GM23338 (cell line): ENCODE results near the gene SLC34A3.

Source experiments
- CREB1 ChIP-seq: fragments of 250-450 bp; sonication (Bioruptor Pico); IDR thresholded peaks from 2 replicates; pipeline ENCODE4 v1.5.0; 2020; ENCODE audit warnings: low read depth, mild to moderate bottlenecking, moderate library complexity
- EZH2 ChIP-seq: fragments of 200-600 bp; sonication (generic); IDR thresholded peaks from one replicate; pipeline ENCODE4 v1.8.0; 2017; ENCODE audit warnings: antibody characterized with exemption, mild to moderate bottlenecking, low read depth; ENCODE audit not compliant: unreplicated experiment
- EZH2phosphoT487 ChIP-seq: fragments of 200-600 bp; sonication (generic); IDR thresholded peaks from one replicate; pipeline ENCODE4 v1.8.1; 2018; ENCODE audit warnings: antibody characterized with exemption; ENCODE audit not compliant: unreplicated experiment
- JUNB ChIP-seq: IDR thresholded peaks from one replicate; pipeline ENCODE4 v1.6.1; 2016; ENCODE audit warnings: antibody characterized with exemption; ENCODE audit not compliant: unreplicated experiment
- NANOG ChIP-seq: IDR thresholded peaks from 2 replicates; pipeline ENCODE4 v1.6.1; 2016; ENCODE audit warnings: antibody characterized with exemption, borderline replicate concordance
- POLR2AphosphoS5 ChIP-seq: IDR thresholded peaks from 2 replicates; pipeline ENCODE4 v1.6.1; 2016; ENCODE audit warnings: antibody characterized with exemption, low read depth
- STAT1 ChIP-seq: IDR thresholded peaks from one replicate; pipeline ENCODE4 v1.6.1; 2016; ENCODE audit warnings: antibody characterized with exemption; ENCODE audit not compliant: unreplicated experiment
- ZNF114 ChIP-seq: fragments of 250-450 bp; sonication (Bioruptor Pico); IDR thresholded peaks from 2 replicates; pipeline ENCODE4 v1.5.0; 2020; ENCODE audit warnings: mild to moderate bottlenecking, moderate library complexity
- TF ChIP-seq, protein P1 (sequence below), 2 experiments: fragments of 200-600 bp in 1 of 2; sonication (generic) in 1 of 2; conservative IDR thresholded peaks; 2 replicates each; pipeline versions ENCODE4 v1.5.1 to v1.6.1; 2016 to 2017; ENCODE audit warnings: antibody characterized with exemption in 2 of 2, low read depth in 2 of 2, mild to moderate bottlenecking in 2 of 2, moderate library complexity in 1 of 2
- TF ChIP-seq, protein P2 (sequence below): IDR thresholded peaks from one replicate; pipeline ENCODE4 v1.6.1; 2018; ENCODE audit warnings: antibody characterized with exemption; ENCODE audit not compliant: unreplicated experiment
- TF ChIP-seq, protein P3 (sequence below): IDR thresholded peaks from 2 replicates; pipeline ENCODE4 v1.6.1; 2016; ENCODE audit warnings: antibody characterized with exemption

DNA sequence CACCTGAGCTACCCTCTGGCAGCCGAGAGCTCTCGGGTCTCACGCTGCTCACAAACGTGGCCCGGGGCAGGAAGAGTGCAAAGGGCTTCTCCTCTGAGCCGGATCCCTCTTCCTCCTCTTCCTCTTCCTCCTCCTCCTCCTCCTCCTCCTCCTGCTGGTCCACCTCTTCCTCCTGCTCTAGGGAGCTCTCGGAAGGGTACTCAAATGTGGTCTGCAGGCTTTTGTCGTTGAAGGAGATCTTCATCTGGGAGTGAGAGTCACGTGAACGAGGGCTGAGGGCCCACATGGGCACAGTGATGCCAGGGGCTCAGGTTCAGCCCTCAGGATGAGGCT lies 38.3 kb upstream of the SLC34A3 start:
- TF ChIP-seq, protein P1, sequence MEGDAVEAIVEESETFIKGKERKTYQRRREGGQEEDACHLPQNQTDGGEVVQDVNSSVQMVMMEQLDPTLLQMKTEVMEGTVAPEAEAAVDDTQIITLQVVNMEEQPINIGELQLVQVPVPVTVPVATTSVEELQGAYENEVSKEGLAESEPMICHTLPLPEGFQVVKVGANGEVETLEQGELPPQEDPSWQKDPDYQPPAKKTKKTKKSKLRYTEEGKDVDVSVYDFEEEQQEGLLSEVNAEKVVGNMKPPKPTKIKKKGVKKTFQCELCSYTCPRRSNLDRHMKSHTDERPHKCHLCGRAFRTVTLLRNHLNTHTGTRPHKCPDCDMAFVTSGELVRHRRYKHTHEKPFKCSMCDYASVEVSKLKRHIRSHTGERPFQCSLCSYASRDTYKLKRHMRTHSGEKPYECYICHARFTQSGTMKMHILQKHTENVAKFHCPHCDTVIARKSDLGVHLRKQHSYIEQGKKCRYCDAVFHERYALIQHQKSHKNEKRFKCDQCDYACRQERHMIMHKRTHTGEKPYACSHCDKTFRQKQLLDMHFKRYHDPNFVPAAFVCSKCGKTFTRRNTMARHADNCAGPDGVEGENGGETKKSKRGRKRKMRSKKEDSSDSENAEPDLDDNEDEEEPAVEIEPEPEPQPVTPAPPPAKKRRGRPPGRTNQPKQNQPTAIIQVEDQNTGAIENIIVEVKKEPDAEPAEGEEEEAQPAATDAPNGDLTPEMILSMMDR (conservative IDR thresholded peaks at IDR 0.05; ENCODE audit: low read depth in 2 of 2) = no peak
- TF ChIP-seq EZH2 = no peak
- no peak for TF ChIP-seq POLR2AphosphoS5
- TF ChIP-seq STAT1 = no peak
- no peak for TF ChIP-seq EZH2phosphoT487
- TF ChIP-seq ZNF114 = no peak
- TF ChIP-seq CREB1 (CRISPR knock-in tag) = no peak
- TF ChIP-seq, protein P2, sequence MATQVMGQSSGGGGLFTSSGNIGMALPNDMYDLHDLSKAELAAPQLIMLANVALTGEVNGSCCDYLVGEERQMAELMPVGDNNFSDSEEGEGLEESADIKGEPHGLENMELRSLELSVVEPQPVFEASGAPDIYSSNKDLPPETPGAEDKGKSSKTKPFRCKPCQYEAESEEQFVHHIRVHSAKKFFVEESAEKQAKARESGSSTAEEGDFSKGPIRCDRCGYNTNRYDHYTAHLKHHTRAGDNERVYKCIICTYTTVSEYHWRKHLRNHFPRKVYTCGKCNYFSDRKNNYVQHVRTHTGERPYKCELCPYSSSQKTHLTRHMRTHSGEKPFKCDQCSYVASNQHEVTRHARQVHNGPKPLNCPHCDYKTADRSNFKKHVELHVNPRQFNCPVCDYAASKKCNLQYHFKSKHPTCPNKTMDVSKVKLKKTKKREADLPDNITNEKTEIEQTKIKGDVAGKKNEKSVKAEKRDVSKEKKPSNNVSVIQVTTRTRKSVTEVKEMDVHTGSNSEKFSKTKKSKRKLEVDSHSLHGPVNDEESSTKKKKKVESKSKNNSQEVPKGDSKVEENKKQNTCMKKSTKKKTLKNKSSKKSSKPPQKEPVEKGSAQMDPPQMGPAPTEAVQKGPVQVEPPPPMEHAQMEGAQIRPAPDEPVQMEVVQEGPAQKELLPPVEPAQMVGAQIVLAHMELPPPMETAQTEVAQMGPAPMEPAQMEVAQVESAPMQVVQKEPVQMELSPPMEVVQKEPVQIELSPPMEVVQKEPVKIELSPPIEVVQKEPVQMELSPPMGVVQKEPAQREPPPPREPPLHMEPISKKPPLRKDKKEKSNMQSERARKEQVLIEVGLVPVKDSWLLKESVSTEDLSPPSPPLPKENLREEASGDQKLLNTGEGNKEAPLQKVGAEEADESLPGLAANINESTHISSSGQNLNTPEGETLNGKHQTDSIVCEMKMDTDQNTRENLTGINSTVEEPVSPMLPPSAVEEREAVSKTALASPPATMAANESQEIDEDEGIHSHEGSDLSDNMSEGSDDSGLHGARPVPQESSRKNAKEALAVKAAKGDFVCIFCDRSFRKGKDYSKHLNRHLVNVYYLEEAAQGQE = no peak
- TF ChIP-seq JUNB = no peak
- no peak for TF ChIP-seq NANOG
- TF ChIP-seq, protein P3, sequence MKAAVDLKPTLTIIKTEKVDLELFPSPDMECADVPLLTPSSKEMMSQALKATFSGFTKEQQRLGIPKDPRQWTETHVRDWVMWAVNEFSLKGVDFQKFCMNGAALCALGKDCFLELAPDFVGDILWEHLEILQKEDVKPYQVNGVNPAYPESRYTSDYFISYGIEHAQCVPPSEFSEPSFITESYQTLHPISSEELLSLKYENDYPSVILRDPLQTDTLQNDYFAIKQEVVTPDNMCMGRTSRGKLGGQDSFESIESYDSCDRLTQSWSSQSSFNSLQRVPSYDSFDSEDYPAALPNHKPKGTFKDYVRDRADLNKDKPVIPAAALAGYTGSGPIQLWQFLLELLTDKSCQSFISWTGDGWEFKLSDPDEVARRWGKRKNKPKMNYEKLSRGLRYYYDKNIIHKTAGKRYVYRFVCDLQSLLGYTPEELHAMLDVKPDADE = no peak
